GM21619 (cell line): ENCODE data around the gene ZNG1E.
"Not testable (repeated sequence)": the region's sequence is repeated elsewhere in the genome, so short reads cannot be mapped to it uniquely, and the experiment has no call there.

ENCODE experiments used
- ATAC-seq: cut with Tn5 transposase; IDR thresholded peaks from one replicate; pipeline ENCODE4 v1.9.1; 2021; ENCODE audit not compliant: unreplicated experiment

The ZNG1E gene

DNA sequence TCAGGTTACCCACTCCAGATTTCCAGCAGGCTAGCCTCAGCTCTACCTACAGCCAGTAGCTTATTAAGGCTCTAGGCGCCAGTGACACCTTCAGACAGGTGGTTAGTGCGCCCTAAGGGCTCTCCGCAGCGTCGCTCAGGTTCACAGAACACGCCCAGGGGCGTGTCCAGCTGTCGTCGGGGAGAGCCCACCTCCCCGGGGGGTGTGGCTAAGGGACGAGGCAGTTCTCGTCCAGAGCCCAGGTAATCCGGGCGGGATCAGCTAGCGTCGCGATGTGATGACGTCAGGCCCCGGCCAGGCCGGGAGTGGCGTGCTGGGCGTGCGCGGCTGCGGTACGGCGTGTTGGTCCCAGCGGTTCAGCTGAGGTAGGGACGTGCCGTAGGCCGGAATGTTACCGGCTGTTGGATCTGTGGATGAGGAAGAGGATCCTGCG lies at the start of gene ZNG1E:
ZNG1E (plus strand) TSS at position 340 of the 433 bp plus-strand sequence; CDS start at position 389, 49 bp downstream.
- ATAC-seq: not testable (repeated sequence)

DNA sequence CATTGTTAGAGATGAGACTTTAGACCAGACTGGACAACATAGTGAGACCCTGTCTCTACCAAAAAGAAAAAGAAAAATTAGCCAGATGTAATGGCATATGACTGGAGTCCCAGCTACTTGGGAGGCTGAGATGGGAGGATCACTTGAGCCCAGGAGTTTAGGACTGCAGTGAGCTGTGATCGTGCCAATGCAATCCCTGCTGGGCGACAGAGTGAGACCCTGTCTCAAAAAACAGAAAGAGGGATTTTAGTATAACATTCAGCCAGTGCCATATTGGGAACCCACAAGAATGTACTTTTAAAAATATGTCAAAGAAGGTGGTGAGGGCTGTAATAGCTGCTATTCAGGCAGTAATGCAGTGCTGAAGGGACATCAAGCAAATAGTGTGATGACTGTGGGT lies 2.1 kb upstream of the ZNG1E start:
- not testable (repeated sequence) for ATAC-seq

DNA sequence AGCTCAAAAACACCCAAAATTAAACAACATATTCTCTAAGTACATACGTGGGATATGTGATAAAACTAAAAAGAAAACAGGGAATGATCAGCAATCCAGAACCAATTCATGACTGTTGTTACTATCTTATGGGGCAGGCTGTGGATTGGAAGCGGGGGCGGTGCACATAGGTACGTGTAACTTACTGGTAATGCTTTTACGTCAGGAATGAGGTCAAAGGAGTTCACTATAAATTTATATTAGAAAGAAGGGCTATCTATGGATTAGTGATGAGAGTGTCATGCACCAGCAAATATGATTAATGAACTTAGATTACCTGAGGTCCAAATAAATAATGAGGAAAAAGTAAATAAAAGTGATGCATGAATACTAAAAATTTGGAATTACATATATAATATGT lies 710 bp upstream of the ZNG1E start:
- not testable (repeated sequence) for ATAC-seq

DNA sequence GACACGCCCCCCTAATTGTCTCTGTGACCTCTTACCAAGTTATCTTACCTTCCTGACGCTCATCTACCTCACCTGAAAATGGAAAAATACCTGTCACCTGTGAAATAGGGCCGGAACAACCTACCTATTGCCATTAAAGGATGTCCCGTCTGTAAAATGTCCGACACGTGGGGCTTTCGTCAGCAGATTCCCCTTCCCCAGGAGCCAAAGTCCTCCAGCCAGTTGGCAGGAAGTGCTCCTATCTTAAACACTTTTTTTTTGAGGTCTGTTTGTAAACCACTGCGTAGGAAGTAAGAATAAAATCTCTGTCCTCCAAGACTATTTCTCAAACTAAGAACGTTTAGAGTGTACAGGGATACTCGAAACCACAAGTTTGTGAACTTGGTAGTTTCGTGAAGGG lies 661 bp downstream of the ZNG1E start:
- ATAC-seq: not testable (repeated sequence)

DNA sequence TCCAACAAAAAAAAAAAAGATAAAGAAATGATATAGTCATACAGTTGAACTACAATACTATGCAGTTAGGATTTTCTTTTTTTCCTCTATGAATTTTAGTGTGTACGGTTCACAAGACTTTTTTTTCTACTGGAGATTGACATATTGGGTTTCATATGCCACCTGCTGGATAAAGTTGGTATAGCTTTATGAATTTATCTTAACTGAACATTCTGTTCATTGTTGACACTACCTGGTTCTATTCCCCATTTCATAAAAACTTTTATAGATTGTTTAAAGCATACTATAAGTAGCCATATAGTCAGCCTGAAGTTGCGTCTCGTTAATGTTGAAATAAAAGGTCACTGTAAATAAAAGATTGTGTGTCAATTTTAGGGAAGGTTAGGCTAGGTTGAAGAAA lies 2.8 kb downstream of the ZNG1E start:
- not testable (repeated sequence) for ATAC-seq

DNA sequence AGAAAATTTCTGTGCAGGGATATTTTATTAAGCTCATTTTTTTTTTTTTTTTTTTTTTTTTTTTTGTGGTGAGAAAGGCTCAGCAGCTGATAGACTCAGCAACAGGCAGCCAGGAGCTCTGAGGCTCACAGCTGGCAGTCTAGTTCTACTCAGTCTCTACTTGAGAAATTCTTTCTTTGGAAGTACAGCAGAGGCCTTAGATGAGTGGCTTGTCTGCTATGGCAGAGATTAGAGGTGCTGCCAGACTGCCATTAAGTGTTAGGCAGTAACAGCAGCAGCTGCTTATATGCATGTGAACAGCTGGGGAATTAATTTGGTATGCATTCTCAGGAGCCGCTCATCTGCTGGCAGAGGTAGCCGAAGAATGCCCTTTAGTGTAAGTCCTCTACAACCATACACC lies 27.8 kb downstream of the ZNG1E start:
- ATAC-seq: not testable (repeated sequence)

DNA sequence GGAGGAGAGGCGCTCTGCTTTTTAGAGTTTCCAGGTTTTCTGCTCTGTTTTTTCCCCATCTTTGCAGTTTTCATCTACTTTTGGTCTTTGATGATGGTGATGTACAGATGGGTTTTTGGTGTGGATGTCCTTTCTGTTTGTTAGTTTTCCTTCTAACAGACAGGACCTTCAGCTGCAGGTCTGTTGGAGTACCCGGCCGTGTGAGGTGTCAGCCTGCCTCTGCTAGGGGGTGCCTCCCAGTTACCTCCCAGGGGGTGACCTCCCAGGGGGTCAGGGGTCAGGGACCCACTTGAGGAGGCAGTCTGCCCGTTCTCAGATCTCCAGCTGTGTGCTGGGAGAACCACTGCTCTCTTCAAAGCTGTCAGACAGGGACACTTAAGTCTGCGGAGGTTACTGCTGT lies 38.7 kb downstream of the ZNG1E start:
- not testable (repeated sequence) for ATAC-seq

DNA sequence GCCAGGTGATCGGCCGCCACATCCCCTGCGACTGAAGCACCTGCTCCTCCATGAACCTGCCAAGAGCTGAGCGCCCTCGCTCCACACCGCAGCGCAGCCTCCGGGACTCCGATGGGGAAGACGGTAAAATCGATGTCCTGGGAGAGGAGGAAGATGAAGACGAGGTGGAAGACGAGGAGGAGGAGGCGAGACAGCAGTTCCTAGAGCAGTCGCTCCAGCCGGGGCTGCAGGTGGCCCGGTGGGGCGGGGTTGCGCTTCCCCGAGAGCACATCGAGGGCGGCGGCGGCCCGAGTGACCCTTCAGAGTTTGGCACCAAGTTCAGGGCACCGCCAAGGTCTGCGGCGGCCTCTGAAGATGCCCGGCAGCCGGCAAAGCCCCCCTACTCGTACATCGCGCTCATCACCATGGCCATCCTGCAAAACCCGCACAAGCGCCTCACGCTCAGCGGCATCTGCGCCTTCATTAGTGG lies 61.4 kb downstream of the ZNG1E start, which contains the start of gene FOXD4L4:
FOXD4L4 (plus strand) TSS at position 51 of the 469 bp plus-strand sequence; CDS start at position 51, 0 bp downstream.
- not testable (repeated sequence) for ATAC-seq

DNA sequence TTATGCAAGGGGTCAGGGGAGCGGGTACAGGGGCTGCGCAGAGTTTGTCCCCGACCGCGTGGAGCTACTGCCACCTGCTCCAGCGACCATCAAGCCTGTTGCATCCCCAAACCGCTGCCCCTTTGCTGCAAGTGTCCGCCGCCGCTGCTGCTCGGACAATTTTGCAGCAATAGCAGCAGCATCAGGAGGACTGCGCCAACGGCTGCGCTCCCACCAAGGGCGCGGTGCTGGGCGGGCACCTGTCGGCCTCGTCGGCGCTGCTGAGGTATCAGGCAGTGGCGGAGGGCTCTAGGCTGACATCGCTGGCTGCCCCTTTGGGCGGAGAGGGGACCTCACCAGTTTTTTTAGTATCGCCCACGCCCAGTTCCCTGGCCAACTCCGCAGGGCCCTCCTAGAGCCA lies 62.4 kb downstream of the ZNG1E start:
- ATAC-seq: not testable (repeated sequence)
